ENCODE measurements around the gene TMBIM4. TPM values are rescaled to one million over a fixed set of nuclear protein-coding genes. Genes with fewer than 3 reads are reported as not detected.

Gene TMBIM4
- total RNA-seq, 3 donors from 2014 or later, result 128 to 325 (median 218) TPM

- TF ChIP-seq POLR2AphosphoS5 (IDR thresholded peaks at IDR 0.05) (no peak), POLR2A (IDR thresholded peaks at IDR 0.05) (no peak), CTCF (IDR thresholded peaks at IDR 0.05) (no peak)
- no peak overlapping the region for H3K4me3 ChIP-seq
- no peaks in the 10 kb centered on the region for H3K9me3 ChIP-seq
- intact Hi-C loops (cut with DNase I; ENCODE audit: low total_unique reads), result no loop called here
- H3K36me3 ChIP-seq, result no peaks in the 10 kb centered on the region
- no peak overlapping the region for H3K27ac ChIP-seq
- DNase-seq (ENCODE audit: low spot score in 2 of 2), result no peak
- H3K4me1 ChIP-seq, result peaks cover 0 to 6% of the 10 kb centered on the region in 2 donors
- no peaks in the 10 kb centered on the region for H3K27me3 ChIP-seq
Observed at GRCh38 chr12:66165141-66165540, 4.7 kb downstream of the TMBIM4 start.

- Histone ChIP-seq H3K4me1 (peaks cover 0 to 6% of the 10 kb centered on the region in 2 donors), H3K9me3 (no peaks in the 10 kb centered on the region), H3K36me3 (no peaks in the 10 kb centered on the region), H3K27ac (no peak overlapping the region), H3K27me3 (no peaks in the 10 kb centered on the region), H3K4me3 (no peak overlapping the region)
- TF ChIP-seq POLR2AphosphoS5 (IDR thresholded peaks at IDR 0.05) (no peak), CTCF (IDR thresholded peaks at IDR 0.05) (no peak), POLR2A (IDR thresholded peaks at IDR 0.05) (no peak)
- DNase-seq (ENCODE audit: low spot score in 2 of 2), result no peak
- intact Hi-C loops (cut with DNase I; ENCODE audit: low total_unique reads), result no loop called here
Observed at GRCh38 chr12:66164349-66164821, 5.4 kb downstream of the TMBIM4 start.

- TF ChIP-seq CTCF (IDR thresholded peaks at IDR 0.05) (no peak), POLR2A (IDR thresholded peaks at IDR 0.05) (no peak), POLR2AphosphoS5 (IDR thresholded peaks at IDR 0.05) (no peak)
- no peaks in the 10 kb centered on the region for H3K27me3 ChIP-seq
- H3K9me3 ChIP-seq, result peaks cover 0 to 7% of the 10 kb centered on the region in 2 donors
- no peak overlapping the region for H3K4me3 ChIP-seq
- intact Hi-C loops (cut with DNase I; ENCODE audit: low total_unique reads), result loop anchor here (1.0 kb wide), 1 partner anchor 8 kb away; no protein-coding TSS in a partner anchor
- H3K27ac ChIP-seq, result no peak overlapping the region
- H3K4me1 ChIP-seq, result peaks cover 0 to 2% of the 10 kb centered on the region in 2 donors
- H3K36me3 ChIP-seq, result no peaks in the 10 kb centered on the region
- no peak for DNase-seq (ENCODE audit: low spot score in 2 of 2)
Observed at GRCh38 chr12:66163289-66163688, 6.5 kb downstream of the TMBIM4 start.

GRCh38 chr12:66162701-66163100 is 7.1 kb downstream of the TMBIM4 start:
- Histone ChIP-seq H3K27me3 (no peaks in the 10 kb centered on the region), H3K36me3 (no peaks in the 10 kb centered on the region), H3K4me3 (no peak overlapping the region), H3K9me3 (peaks cover 0 to 7% of the 10 kb centered on the region in 2 donors), H3K27ac (no peak overlapping the region), H3K4me1 (no peaks in the 10 kb centered on the region)
- intact Hi-C loops (cut with DNase I; ENCODE audit: low total_unique reads), result loop anchor here (1.0 kb wide), 1 partner anchor 9 kb away; no protein-coding TSS in a partner anchor
- no peak for TF ChIP-seq POLR2AphosphoS5 (IDR thresholded peaks at IDR 0.05)
- no peak for TF ChIP-seq POLR2A (IDR thresholded peaks at IDR 0.05)
- no peak for TF ChIP-seq CTCF (IDR thresholded peaks at IDR 0.05)
- no peak for DNase-seq (ENCODE audit: low spot score in 2 of 2)

GRCh38 chr12:66160704-66161103 is 9.1 kb downstream of the TMBIM4 start:
- H3K9me3 ChIP-seq, result peaks cover 0 to 7% of the 10 kb centered on the region in 2 donors
- TF ChIP-seq CTCF (IDR thresholded peaks at IDR 0.05) (no peak), POLR2A (IDR thresholded peaks at IDR 0.05) (no peak), POLR2AphosphoS5 (IDR thresholded peaks at IDR 0.05) (no peak)
- intact Hi-C loops (cut with DNase I; ENCODE audit: low total_unique reads), result no loop called here
- no peaks in the 10 kb centered on the region for H3K36me3 ChIP-seq
- no peaks in the 10 kb centered on the region for H3K27me3 ChIP-seq
- no peak overlapping the region for H3K4me3 ChIP-seq
- no peak for DNase-seq (ENCODE audit: low spot score in 2 of 2)
- H3K27ac ChIP-seq, result no peak overlapping the region
- H3K4me1 ChIP-seq, result no peaks in the 10 kb centered on the region
